PC-9 (cell line): ENCODE data around the gene OXCT1. TPM values are rescaled to one million over a fixed set of nuclear protein-coding genes. Genes with fewer than 3 reads are reported as not detected.

Experiments used
- BruUV-seq: library from RNA; stranded (reverse); fragments of 400-500 nt; replicated peaks from 2 replicates; lab custom pipeline; 2021; lab: Mats Ljungman, UMichigan
- CTCF ChIA-PET: fragments of 300-600 bp; sonication (Branson Sonifier 250); formaldehyde crosslinking; loops from one replicate; lab custom pipeline; 2022; ENCODE audit warnings: antibody characterized with exemption; lab: Charles Lee
- POLR2A ChIA-PET: fragments of 300-600 bp; sonication (Branson Sonifier 250); formaldehyde crosslinking; loops from one replicate; lab custom pipeline; 2022; ENCODE audit warnings: antibody characterized with exemption; ENCODE audit not compliant: unreplicated experiment; lab: Charles Lee
- DNase-seq, 2 experiments: peaks; one replicate each; pipeline versions ENCODE4 v3.0.0 to v3.0.0-alpha.2; 2015 to 2022; ENCODE audit warnings: mixed read lengths in 1 of 2
- H2AFZ ChIP-seq: fragments of 200-600 bp; sonication (generic); 2 replicates; pipeline ENCODE4 v1.8.1; 2017; ENCODE audit warnings: antibody characterized with exemption
- H3F3A ChIP-seq: fragments of 200-600 bp; sonication (generic); 2 replicates; pipeline ENCODE4 v1.8.1; 2017; ENCODE audit warnings: antibody characterized with exemption, mild to moderate bottlenecking, low read depth; ENCODE audit not compliant: insufficient read depth
- H3K27ac ChIP-seq: fragments of 200-600 bp; sonication (generic); 2 replicates; pipeline ENCODE4 v1.6.1; 2016; ENCODE audit warnings: mixed run types
- H3K27me3 ChIP-seq: fragments of 200-600 bp; sonication (generic); 2 replicates; pipeline ENCODE4 v1.6.1; 2016; ENCODE audit warnings: low read depth, mixed run types; ENCODE audit not compliant: insufficient read depth
- H3K36me3 ChIP-seq: fragments of 200-600 bp; sonication (generic); 2 replicates; pipeline ENCODE4 v1.6.1; 2016; ENCODE audit warnings: low read depth, mixed run types
- H3K4me1 ChIP-seq: fragments of 200-600 bp; sonication (generic); replicated peaks from 2 replicates; pipeline ENCODE4 v1.6.1; 2016; ENCODE audit warnings: mixed run types; ENCODE audit not compliant: insufficient read depth
- H3K4me2 ChIP-seq: fragments of 200-600 bp; sonication (generic); 2 replicates; pipeline ENCODE4 v1.6.1; 2017; ENCODE audit warnings: mixed run types
- H3K4me3 ChIP-seq: fragments of 200-600 bp; sonication (generic); 2 replicates; pipeline ENCODE4 v1.6.1; 2016; ENCODE audit warnings: mixed run types
- H3K79me2 ChIP-seq: fragments of 200-600 bp; sonication (generic); 2 replicates; pipeline ENCODE4 v1.6.1; 2017; ENCODE audit warnings: low read depth, mixed run types
- H3K9me2 ChIP-seq: fragments of 200-600 bp; sonication (generic); 2 replicates; pipeline ENCODE4 v1.8.1; 2017; ENCODE audit warnings: mild to moderate bottlenecking; ENCODE audit not compliant: insufficient read depth
- H3K9me3 ChIP-seq: fragments of 200-600 bp; sonication (generic); 2 replicates; pipeline ENCODE4 v1.8.1; 2016; ENCODE audit warnings: low read depth; ENCODE audit not compliant: insufficient read depth
- H4K20me1 ChIP-seq: fragments of 200-600 bp; sonication (generic); 2 replicates; pipeline ENCODE4 v1.8.1; 2017; ENCODE audit not compliant: insufficient read depth
- EZH2 ChIP-seq: fragments of 200-600 bp; sonication (generic); IDR thresholded peaks from 2 replicates; pipeline ENCODE4 v1.8.0; 2017; ENCODE audit warnings: antibody characterized with exemption, low read depth
- intact Hi-C: fragments of 100-400 bp; cut with micrococcal nuclease; formaldehyde crosslinking; loops from one replicate; pipeline ENCODE4 v1.10.0; 2022; ENCODE audit not compliant: unreplicated experiment
- total RNA-seq: library from RNA; stranded (reverse); gene quantifications from 2 replicates; pipeline ENCODE4 v1.2.3, GENCODE V29; 2021
- TF ChIP-seq, protein P1 (sequence below): fragments of 200-600 bp; sonication (generic); conservative IDR thresholded peaks from 2 replicates; pipeline ENCODE4 v1.6.1; 2017; ENCODE audit warnings: mixed run types, antibody characterized with exemption, mild to moderate bottlenecking, moderate library complexity

Gene OXCT1
- total RNA-seq, 1 experiment from 2014 or later, result 29.7 TPM

DNA sequence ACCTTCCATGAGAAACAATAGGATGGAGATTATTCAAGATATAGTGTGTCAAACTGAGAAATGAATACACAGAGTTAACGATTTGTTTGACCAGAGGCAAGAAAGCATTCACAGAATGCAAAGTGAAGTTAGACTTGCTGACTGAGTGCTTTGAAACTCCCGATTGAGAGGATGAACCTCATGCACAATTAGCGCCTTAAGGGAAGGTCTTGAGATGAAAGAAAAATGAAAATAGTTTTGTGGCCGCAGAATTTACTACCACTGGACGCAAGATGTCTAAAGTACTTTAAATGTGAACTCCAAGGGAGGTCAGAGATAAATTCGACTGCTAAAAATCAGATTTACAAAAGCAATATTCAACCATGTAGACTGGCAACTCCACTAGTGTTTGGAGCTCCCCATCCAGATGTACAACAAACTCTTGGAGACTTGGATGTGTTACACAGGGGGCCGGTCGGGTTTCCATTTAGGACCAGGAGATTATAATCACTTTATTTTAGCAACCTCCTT lies 33.2 kb upstream of the OXCT1 start:
- TSS peak; percentile 99 for BruUV-seq
- Histone ChIP-seq H3K79me2 (peaks cover 27% of the 10 kb centered on the region), H3F3A (no peaks in the 10 kb centered on the region), H2AFZ (peak overlapping the region; percentile 74), H3K9me2 (no peaks in the 10 kb centered on the region), H3K36me3 (peaks cover 20% of the 10 kb centered on the region; the same call in 1 of the 2 replicates), H3K4me2 (peak overlapping the region; percentile 79), H3K4me3 (peak overlapping the region; percentile 83), H4K20me1 (no peaks in the 10 kb centered on the region), H3K27ac (no peak overlapping the region), H3K27me3 (no peaks in the 10 kb centered on the region), H3K9me3 (no peaks in the 10 kb centered on the region), H3K4me1 (peaks cover 16% of the 10 kb centered on the region)
- POLR2A ChIA-PET, result interaction anchor here (0.6 to 1.4 kb wide), 8 partner anchors 22 to 1581 kb away, joined by 3 to 24 read pairs (median 6); partner anchors contain the start of genes FBXO4 and TMEM267
- CTCF ChIA-PET, result interaction anchor here (0.8 to 1.2 kb wide), 3 partner anchors 22 to 1581 kb away, joined by 3 to 5 read pairs (median 3); partner anchors contain the start of genes FBXO4 and TMEM267
- intact Hi-C loops, result loop anchor here (5.0 to 10.0 kb wide), 3 partner anchors 1066 to 1221 kb away; partner anchors contain the start of genes RPL37, TTC33 and ZNF131
- no peak for DNase-seq
- TF ChIP-seq EZH2, result no peak
- TF ChIP-seq, protein P1, sequence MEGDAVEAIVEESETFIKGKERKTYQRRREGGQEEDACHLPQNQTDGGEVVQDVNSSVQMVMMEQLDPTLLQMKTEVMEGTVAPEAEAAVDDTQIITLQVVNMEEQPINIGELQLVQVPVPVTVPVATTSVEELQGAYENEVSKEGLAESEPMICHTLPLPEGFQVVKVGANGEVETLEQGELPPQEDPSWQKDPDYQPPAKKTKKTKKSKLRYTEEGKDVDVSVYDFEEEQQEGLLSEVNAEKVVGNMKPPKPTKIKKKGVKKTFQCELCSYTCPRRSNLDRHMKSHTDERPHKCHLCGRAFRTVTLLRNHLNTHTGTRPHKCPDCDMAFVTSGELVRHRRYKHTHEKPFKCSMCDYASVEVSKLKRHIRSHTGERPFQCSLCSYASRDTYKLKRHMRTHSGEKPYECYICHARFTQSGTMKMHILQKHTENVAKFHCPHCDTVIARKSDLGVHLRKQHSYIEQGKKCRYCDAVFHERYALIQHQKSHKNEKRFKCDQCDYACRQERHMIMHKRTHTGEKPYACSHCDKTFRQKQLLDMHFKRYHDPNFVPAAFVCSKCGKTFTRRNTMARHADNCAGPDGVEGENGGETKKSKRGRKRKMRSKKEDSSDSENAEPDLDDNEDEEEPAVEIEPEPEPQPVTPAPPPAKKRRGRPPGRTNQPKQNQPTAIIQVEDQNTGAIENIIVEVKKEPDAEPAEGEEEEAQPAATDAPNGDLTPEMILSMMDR, result no peak

DNA sequence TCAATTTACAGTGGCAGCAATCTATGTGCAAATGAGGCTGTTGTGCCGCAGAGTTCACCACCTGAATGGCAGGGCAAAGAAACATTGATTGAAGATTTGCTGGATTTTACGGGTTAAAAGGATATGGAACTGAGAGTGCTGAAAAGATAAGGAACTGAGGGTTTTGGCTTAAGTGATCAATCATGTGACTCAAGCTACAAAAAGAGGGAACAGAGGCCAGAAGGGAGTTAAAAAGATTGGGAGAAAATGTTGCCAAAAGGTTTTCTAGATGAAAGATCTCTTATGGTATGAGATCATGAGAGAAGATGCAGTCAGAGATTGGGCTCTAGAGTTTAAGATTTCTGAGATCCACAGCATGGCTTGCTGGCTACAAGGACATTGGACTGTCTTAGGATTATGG lies 26.0 kb upstream of the OXCT1 start:
- intact Hi-C loops, result no loop called here
- Histone ChIP-seq H3K27ac (no peak overlapping the region), H3F3A (no peaks in the 10 kb centered on the region), H3K79me2 (no peaks in the 10 kb centered on the region), H3K9me2 (no peaks in the 10 kb centered on the region), H4K20me1 (no peaks in the 10 kb centered on the region), H3K36me3 (no peaks in the 10 kb centered on the region), H2AFZ (no peak overlapping the region), H3K9me3 (no peaks in the 10 kb centered on the region), H3K4me1 (peaks cover 5% of the 10 kb centered on the region; the same call in 1 of the 2 replicates), H3K4me2 (no peak overlapping the region), H3K27me3 (peaks cover 9% of the 10 kb centered on the region; the same call in 1 of the 2 replicates), H3K4me3 (no peak overlapping the region)
- BruUV-seq, result no TSS peak
- TF ChIP-seq, protein P1, result no peak
- TF ChIP-seq EZH2, result no peak
- ChIA-PET CTCF (no interaction called here), POLR2A (no interaction called here)
- no peak for DNase-seq

DNA sequence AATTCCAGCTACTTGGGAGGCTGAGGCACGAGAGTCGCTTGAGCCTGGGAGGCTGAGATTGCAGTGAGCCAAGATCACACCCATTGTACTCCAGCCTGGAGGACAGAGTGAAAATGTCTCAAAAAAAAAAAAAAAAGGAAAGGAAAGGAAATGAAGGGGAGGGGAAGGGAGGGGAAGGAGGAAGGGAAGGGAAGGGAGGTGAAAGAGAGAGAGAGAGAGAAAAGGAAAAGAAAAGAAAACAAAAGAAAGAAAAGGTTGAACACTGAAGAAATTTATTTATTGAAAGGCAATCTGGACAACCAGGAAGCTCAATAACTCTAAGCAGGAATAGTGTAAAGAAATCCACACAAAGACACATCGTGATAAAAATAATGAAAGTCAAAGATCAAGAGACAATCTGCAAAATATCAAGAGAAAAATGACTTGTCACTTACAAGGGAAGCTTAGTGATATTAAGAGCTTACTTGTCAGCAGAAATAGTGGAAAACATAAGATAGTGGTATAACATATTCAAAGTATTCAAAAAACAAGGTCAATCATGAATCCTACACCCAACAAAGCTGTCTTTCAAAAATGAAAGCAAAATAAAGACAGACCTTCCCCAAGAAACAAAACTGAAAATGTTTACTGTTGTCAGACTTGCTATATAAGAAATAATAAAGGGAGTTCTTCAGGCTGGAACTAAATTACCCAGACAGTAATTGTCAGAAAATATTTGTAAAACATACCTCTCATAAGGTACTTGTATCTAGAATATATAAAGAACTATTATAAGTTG lies 23.0 kb upstream of the OXCT1 start:
- no peak overlapping the region for H3K4me2 ChIP-seq
- no peaks in the 10 kb centered on the region for H4K20me1 ChIP-seq
- no peaks in the 10 kb centered on the region for H3K79me2 ChIP-seq
- H3K9me2 ChIP-seq, result no peaks in the 10 kb centered on the region
- no TSS peak for BruUV-seq
- H3K9me3 ChIP-seq, result no peaks in the 10 kb centered on the region
- H3K27me3 ChIP-seq, result peaks cover 9% of the 10 kb centered on the region; the same call in 1 of the 2 replicates
- CTCF ChIA-PET, result interaction anchor here (0.5 kb wide), 1 partner anchor 998 kb away, joined by 16 read pairs; no protein-coding TSS in a partner anchor
- H3K4me1 ChIP-seq, result peaks cover 5% of the 10 kb centered on the region; the same call in 1 of the 2 replicates
- TF ChIP-seq, protein P1, result no peak
- no peak for TF ChIP-seq EZH2
- DNase-seq, result no peak
- H3F3A ChIP-seq, result no peaks in the 10 kb centered on the region
- POLR2A ChIA-PET, result no interaction called here
- intact Hi-C loops, result no loop called here
- H3K27ac ChIP-seq, result no peak overlapping the region
- no peak overlapping the region for H3K4me3 ChIP-seq
- no peak overlapping the region for H2AFZ ChIP-seq
- no peaks in the 10 kb centered on the region for H3K36me3 ChIP-seq
